Measurements from ENCODE around the gene CLDN22.

The CLDN22 gene

DNA sequence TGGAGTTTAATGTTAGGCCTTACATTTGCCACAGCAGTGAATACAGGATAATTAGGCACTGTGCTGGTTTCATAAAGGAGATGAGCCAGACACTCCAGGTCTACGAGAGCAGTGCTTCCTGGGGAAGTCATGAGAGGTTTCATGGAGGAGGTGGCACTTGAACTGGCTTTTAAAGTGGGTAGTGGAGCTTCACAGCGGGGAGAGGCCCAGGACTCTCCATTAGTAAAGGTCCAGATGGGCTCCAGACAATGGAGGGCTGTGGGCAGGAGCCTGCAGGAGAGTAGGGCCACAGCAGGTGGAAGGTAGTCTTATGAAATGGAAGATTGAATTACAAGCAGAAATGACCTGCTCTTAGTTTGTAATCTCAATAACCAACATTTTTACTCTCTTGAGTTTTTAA, 29.0 kb downstream of the CLDN22 start:
- TF ChIP-seq ZFX (IDR thresholded peaks at IDR 0.05), result no peak
- TF ChIP-seq, protein P1, sequence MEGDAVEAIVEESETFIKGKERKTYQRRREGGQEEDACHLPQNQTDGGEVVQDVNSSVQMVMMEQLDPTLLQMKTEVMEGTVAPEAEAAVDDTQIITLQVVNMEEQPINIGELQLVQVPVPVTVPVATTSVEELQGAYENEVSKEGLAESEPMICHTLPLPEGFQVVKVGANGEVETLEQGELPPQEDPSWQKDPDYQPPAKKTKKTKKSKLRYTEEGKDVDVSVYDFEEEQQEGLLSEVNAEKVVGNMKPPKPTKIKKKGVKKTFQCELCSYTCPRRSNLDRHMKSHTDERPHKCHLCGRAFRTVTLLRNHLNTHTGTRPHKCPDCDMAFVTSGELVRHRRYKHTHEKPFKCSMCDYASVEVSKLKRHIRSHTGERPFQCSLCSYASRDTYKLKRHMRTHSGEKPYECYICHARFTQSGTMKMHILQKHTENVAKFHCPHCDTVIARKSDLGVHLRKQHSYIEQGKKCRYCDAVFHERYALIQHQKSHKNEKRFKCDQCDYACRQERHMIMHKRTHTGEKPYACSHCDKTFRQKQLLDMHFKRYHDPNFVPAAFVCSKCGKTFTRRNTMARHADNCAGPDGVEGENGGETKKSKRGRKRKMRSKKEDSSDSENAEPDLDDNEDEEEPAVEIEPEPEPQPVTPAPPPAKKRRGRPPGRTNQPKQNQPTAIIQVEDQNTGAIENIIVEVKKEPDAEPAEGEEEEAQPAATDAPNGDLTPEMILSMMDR (conservative IDR thresholded peaks at IDR 0.05), result no peak
- H3K27ac ChIP-seq, result no peak overlapping the region

DNA sequence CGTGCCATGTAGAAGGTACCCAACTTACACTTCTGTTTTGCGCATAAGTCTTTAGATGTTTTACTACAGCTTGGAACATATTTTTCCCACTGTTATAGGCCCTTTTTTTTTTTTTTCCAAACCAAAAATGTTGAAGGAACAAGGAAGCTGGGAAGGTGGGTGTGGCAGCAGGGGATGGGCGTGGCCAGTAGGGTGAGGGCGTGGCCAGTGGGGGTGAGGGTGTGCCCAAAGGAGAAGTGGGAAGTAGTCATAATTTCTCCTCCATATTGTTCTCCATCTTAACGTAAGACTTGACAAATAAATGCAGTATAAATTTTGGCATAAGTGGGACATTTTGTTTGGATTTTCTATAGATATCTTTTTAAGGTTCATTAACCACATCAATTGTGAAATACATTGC, 30.4 kb downstream of the CLDN22 start:
- no peak overlapping the region for H3K27ac ChIP-seq
- TF ChIP-seq ZFX (IDR thresholded peaks at IDR 0.05), result no peak
- TF ChIP-seq, protein P1 (conservative IDR thresholded peaks at IDR 0.05), result no peak

DNA sequence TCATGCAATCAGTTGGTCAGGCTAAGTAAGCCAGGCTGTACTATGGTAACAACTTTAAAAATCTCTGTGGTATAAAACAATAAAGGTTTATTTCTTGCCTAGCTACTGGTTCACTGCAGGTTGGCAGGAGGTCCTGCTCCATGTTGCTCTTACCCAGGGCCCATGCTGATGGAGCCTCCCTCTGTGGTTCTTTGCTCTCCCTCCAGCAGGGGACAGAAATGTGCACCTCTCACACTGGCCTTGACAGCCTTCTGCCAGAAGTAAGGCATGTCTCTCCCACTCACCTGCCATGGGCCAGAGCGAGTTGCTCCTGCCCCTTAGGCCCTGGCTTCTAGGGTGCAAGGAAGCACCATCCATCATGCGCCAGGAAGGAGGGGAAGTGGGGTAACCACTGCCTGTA, 31.1 kb downstream of the CLDN22 start:
- TF ChIP-seq, protein P1 (conservative IDR thresholded peaks at IDR 0.05), result no peak
- TF ChIP-seq ZFX (IDR thresholded peaks at IDR 0.05), result no peak

DNA sequence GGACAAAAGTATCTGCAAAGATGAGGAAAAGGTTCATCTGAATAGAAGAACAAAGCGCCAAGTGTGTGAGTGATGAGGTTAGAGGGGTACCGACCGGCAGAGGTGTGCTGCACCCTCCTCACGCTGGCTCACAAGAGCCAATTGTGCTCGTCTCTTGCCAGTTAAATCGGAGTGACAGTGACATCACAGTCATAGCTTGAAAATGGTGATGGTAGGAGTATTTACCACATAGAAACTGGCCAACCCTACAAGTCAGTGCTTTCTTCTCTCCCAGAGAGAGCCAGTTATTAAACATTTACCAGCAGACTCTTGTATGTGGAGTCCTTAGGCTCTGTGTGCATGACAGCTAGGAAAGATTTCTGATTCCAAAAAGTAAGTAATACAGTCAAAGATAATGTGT, 32.4 kb downstream of the CLDN22 start:
- no peak overlapping the region for H3K27ac ChIP-seq
- no peak for TF ChIP-seq ZFX (IDR thresholded peaks at IDR 0.05)
- TF ChIP-seq, protein P1 (conservative IDR thresholded peaks at IDR 0.05), result no peak

More for the DNA sequence above, 31.1 kb downstream of the CLDN22 start:
- H3K27ac ChIP-seq, result no peak overlapping the region

DNA sequence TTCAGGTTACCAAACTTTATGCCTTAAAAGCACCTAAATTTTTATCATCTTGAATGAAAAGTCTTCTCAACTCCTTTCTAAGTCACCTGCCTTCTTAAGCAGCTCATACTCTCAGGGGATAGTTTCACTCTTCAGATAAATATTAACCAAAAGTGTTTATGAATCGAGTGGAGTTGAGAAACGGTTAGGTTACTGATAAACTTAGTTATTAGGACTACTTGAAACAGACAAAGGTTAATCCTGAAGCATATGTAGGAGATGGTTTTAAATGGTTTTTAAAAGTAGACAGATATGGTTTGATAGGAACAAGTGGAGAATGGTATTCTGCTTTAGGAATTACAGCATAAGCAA, 32.8 kb downstream of the CLDN22 start:
- TF ChIP-seq, protein P1 (conservative IDR thresholded peaks at IDR 0.05), result no peak
- TF ChIP-seq ZFX (IDR thresholded peaks at IDR 0.05), result no peak
- H3K27ac ChIP-seq, result no peak overlapping the region

DNA sequence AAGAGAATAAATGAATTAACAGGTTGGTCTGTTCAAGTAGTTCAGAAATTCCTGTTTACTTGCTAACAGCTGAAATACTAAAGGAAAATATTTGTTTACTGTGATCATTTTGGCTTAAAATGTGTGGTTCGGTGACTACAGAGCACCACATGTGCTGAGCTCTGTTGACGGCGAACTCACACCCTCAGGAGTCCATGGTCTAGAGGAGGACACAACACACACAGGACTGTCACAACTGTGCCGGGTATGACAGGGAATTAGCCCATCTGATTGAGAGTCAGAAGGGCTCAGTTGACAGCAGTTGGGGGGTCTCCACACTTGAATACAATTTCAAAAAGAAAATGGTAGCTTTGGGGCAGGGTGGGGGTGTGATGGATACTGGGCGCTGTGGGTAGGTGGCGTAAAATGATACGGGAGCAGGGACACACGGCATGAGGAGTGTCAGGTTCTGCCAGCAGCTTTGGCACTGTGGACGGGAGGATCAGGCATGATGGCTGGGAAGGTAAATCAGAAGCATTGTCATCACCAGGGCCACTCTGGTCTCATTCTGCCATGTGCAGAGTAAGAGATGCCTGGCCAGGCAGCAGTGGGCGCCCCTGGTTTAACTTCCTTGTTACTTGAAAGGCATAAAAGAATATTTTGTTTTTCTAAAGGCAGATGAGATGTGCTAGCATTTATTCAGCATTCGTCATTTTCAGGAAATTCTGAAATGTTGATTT, 33.3 kb downstream of the CLDN22 start:
- TF ChIP-seq, protein P1 (conservative IDR thresholded peaks at IDR 0.05), result no peak
- TF ChIP-seq ZFX (IDR thresholded peaks at IDR 0.05), result no peak
- H3K27ac ChIP-seq, result no peak overlapping the region

DNA sequence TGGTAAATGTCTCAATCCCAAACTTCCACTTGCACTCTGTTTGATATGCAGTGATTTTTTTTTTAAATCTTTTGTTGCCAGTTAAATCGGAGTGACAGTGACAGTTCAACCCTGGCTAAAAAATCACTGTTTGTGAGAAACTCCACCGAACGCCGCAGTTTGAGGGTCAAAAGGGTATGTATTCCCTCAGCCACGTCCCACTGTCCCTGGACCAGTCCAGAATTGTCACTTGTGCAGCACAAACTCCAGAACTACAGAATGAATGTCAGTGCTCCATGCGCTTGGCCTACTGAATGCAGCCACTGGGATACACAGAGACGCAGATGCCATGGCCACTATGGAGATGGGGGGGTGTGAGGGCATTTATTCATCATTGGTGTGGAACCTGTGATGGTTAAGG, 34.2 kb downstream of the CLDN22 start:
- no peak for TF ChIP-seq ZFX (IDR thresholded peaks at IDR 0.05)
- TF ChIP-seq, protein P1 (conservative IDR thresholded peaks at IDR 0.05), result no peak
- no peak overlapping the region for H3K27ac ChIP-seq

Data from C4-2B (cell line).